ENCODE results near the gene SIK3.

Gene SIK3

GRCh38 chr11:117099696-117100095 is 1.5 kb upstream of the SIK3 start:
- DNase-seq: peak; percentile 91
- no peak overlapping the region for H4K5ac ChIP-seq (ENCODE audit: low read length)
- no peak overlapping the region for H3K4me3 ChIP-seq (ENCODE audit: low read length)

DNA sequence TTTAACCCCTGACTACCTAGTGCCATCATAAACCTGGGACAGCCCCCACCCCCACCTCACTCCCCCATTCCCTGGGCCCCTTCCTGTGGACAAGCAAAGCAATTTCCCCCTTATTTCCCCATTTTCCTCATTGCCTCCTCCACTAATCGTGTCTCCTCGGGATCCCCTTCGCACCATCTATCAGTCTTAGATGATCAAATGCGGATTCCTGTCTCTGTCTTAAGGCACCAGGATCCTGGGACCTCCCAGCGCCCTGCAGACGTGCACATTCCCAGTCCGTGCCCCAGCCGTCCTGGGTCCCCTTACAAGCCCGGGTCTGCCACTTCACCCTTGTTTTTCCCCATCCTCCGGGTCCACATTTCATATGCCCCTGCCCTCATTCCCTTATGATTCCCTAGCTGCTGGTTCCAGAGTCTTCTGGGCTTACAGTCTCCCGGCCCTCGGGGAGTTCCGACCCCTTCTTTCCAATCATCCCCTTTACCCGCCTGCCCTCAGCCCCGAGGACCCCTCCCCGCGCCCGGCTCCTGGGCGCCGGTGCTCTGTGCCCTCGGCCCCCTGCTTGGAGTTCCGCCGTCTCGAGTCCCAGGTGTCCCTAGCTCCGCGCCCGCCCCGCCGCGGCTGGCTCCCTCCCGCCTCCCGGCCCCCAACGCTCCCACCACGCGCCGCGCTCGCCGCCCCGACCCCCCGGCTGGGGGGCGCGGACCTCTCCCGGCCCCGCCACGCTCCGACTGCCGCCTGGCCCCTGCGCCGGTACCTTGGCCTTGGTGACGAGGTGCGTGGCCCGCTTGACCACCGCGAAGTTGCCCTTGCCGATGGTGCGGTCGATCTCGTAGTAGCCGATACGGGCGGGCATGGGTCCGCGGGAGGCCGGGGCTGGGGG is 599 bp downstream of the SIK3 start:
- Histone ChIP-seq H3K4me3 (ENCODE audit: low read length) (peak overlapping the region; percentile 86), H2BK5ac (ENCODE audit: low read length) (peak overlapping the region; percentile 64), H2BK120ac (ENCODE audit: low read depth, low read length) (peak overlapping the region; percentile 30), H3K23ac (ENCODE audit: low read length) (peak overlapping the region; percentile 34), H3K56ac (ENCODE audit: low read length) (peak overlapping the region; percentile 98), H3K79me1 (ENCODE audit: low read length) (peaks cover 10% of the 10 kb centered on the region), H2AK5ac (ENCODE audit: low read length) (no peak overlapping the region), H3K79me2 (ENCODE audit: control insufficient read depth, insufficient read depth, low read length) (peaks cover 41% of the 10 kb centered on the region), H3K36me3 (ENCODE audit: control insufficient read depth, insufficient read depth, low read length) (no peaks in the 10 kb centered on the region), H4K8ac (ENCODE audit: low read depth, low read length) (no peak overlapping the region), H3K27ac (ENCODE audit: low read depth, low read length) (peak overlapping the region; percentile 88), H3K18ac (ENCODE audit: low read length) (peak overlapping the region; percentile 94), H3K9ac (ENCODE audit: low read length) (peak overlapping the region; percentile 88), H3K4me1 (ENCODE audit: control insufficient read depth, low read depth, low read length) (peaks cover 12% of the 10 kb centered on the region), H3K27me3 (ENCODE audit: insufficient read depth, low read length, poor library complexity) (no peaks in the 10 kb centered on the region), H2BK15ac (replicated peaks; ENCODE audit: low read depth) (peak overlapping the region; percentile 4), H3K4me2 (ENCODE audit: low read length) (peak overlapping the region; percentile 58), H3K4ac (ENCODE audit: low read depth, low read length) (peak overlapping the region; percentile 75), H4K5ac (ENCODE audit: low read length) (no peak overlapping the region)
- DNase-seq: peak; percentile 61
- WGBS (ENCODE audit: extremely low coverage, insufficient coverage, low lambda C conversion rate): no CpG with 5 or more reads among the region's 65 CpGs

More at GRCh38 chr11:117099696-117100095, 1.5 kb upstream of the SIK3 start:
- H3K18ac ChIP-seq (ENCODE audit: low read length): no peak overlapping the region
- no peak overlapping the region for H3K4ac ChIP-seq (ENCODE audit: low read depth, low read length)
- H3K79me2 ChIP-seq (ENCODE audit: control insufficient read depth, insufficient read depth, low read length): peaks cover 26% of the 10 kb centered on the region
- WGBS (ENCODE audit: extremely low coverage, insufficient coverage, low lambda C conversion rate): no CpG with 5 or more reads among the region's 2 CpGs
- H3K4me2 ChIP-seq (ENCODE audit: low read length): no peak overlapping the region
- no peak overlapping the region for H3K23ac ChIP-seq (ENCODE audit: low read length)
- H3K4me1 ChIP-seq (ENCODE audit: control insufficient read depth, low read depth, low read length): peaks cover 12% of the 10 kb centered on the region
- no peak overlapping the region for H2AK5ac ChIP-seq (ENCODE audit: low read length)
- no peaks in the 10 kb centered on the region for H3K36me3 ChIP-seq (ENCODE audit: control insufficient read depth, insufficient read depth, low read length)
- H3K79me1 ChIP-seq (ENCODE audit: low read length): peaks cover 7% of the 10 kb centered on the region
- no peak overlapping the region for H2BK120ac ChIP-seq (ENCODE audit: low read depth, low read length)
- H3K27me3 ChIP-seq (ENCODE audit: insufficient read depth, low read length, poor library complexity): no peaks in the 10 kb centered on the region
- no peak overlapping the region for H2BK15ac ChIP-seq (replicated peaks; ENCODE audit: low read depth)
- H4K8ac ChIP-seq (ENCODE audit: low read depth, low read length): no peak overlapping the region
- H2BK5ac ChIP-seq (ENCODE audit: low read length): no peak overlapping the region
- H3K56ac ChIP-seq (ENCODE audit: low read length): no peak overlapping the region
- H3K9ac ChIP-seq (ENCODE audit: low read length): no peak overlapping the region
- H3K27ac ChIP-seq (ENCODE audit: low read depth, low read length): no peak overlapping the region

GRCh38 chr11:117097014-117097388 is 1.2 kb downstream of the SIK3 start:
- peaks cover 45% of the 10 kb centered on the region for H3K79me2 ChIP-seq (ENCODE audit: control insufficient read depth, insufficient read depth, low read length)
- H3K79me1 ChIP-seq (ENCODE audit: low read length): peaks cover 12% of the 10 kb centered on the region
- H4K5ac ChIP-seq (ENCODE audit: low read length): no peak overlapping the region
- H3K4me1 ChIP-seq (ENCODE audit: control insufficient read depth, low read depth, low read length): peaks cover 12% of the 10 kb centered on the region
- no peak overlapping the region for H4K8ac ChIP-seq (ENCODE audit: low read depth, low read length)
- H2BK5ac ChIP-seq (ENCODE audit: low read length): no peak overlapping the region
- H3K27me3 ChIP-seq (ENCODE audit: insufficient read depth, low read length, poor library complexity): no peaks in the 10 kb centered on the region
- H3K4me2 ChIP-seq (ENCODE audit: low read length): peak overlapping the region; percentile 58
- H3K56ac ChIP-seq (ENCODE audit: low read length): peak overlapping the region; percentile 98
- H2BK120ac ChIP-seq (ENCODE audit: low read depth, low read length): no peak overlapping the region
- no peak overlapping the region for H3K4ac ChIP-seq (ENCODE audit: low read depth, low read length)
- H3K36me3 ChIP-seq (ENCODE audit: control insufficient read depth, insufficient read depth, low read length): no peaks in the 10 kb centered on the region
- WGBS (ENCODE audit: extremely low coverage, insufficient coverage, low lambda C conversion rate): no CpG with 5 or more reads among the region's 6 CpGs
- no peak overlapping the region for H3K27ac ChIP-seq (ENCODE audit: low read depth, low read length)
- H2AK5ac ChIP-seq (ENCODE audit: low read length): no peak overlapping the region
- H2BK15ac ChIP-seq (replicated peaks; ENCODE audit: low read depth): no peak overlapping the region
- H3K9ac ChIP-seq (ENCODE audit: low read length): peak overlapping the region; percentile 88
- DNase-seq: no peak
- H3K4me3 ChIP-seq (ENCODE audit: low read length): peak overlapping the region; percentile 86
- H3K23ac ChIP-seq (ENCODE audit: low read length): no peak overlapping the region
- H3K18ac ChIP-seq (ENCODE audit: low read length): no peak overlapping the region

DNA sequence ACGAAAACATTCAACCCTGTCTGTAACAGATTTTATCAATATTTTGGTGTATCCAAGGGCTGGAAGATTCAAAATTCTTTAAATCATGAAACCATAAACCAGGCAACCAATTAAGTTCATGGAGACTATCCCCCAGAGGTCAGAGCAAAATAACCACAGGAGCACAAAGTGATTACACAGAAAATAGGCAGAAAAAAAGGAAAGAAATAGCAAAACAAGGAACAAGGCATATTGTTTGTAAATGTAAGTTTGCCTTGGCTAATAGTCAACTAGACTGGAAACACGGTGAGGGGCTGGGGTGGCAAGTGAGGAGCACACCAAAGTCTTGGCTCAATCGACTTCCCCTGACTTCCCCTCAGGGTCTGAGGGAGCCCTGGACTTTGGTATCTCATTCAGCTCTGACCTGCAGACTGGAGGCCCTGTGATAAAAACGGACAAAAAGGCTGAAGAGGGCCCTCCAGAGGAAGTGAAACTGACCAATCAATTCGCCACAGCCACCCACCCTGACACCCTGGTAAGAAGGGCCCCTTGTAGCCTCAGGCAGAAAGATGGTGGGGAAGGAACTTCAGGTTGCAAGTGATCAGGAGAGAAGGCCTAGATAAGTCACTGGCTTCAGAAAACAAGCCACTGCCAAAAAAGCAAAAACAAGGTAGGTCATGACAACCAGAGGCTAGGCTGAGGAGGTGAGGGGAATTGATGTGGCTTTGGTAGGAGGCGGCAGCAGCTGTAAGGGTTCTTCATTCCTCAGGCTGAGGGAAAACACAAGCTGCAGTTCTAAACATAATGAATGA is 1.8 kb downstream of the SIK3 start:
- no CpG with 5 or more reads among the region's 6 CpGs for WGBS (ENCODE audit: extremely low coverage, insufficient coverage, low lambda C conversion rate)
- no peak overlapping the region for H3K27ac ChIP-seq (ENCODE audit: low read depth, low read length)

DNA sequence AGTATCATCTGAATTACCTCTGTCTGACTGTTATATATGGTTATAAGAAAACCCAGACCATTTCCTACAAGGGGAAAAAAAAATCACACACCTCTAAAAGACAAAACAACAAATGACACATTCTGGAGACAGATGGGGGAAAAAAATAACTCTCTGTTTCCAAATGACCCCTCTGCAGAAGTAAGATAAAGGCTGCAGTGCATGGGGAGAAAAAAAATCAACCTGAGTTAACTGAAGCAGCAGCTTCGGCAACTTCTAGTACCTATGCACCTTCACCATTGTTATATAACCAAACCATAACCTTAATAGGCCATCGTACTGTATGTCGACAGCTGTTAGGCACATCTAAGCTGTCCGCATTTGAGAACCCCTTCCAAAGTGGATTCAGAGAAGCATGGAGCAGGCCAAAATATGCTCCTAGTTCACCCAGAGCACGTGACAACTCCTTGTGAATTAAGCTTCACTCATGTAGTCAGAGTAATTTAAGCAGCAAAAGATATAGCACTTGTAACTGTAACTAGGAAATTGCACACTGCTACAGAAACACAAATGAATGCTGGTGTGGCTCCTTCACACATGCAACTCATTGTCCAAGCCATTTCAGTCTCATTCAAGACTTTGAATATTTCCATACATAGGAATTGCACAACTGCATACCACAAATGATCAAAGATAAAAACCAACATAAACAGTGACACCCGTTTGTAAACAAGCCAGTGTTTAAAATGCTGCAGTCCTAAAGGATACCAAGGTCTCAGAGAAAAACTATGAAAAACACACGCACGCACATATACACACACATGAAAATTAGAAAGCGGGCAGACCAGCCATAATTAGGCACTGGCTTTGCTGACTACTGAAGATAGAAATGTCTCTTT is 2.7 kb downstream of the SIK3 start:
- Histone ChIP-seq H3K56ac (ENCODE audit: low read length) (peak overlapping the region; percentile 53), H3K4me2 (ENCODE audit: low read length) (no peak overlapping the region), H3K36me3 (ENCODE audit: control insufficient read depth, insufficient read depth, low read length) (no peaks in the 10 kb centered on the region), H3K18ac (ENCODE audit: low read length) (no peak overlapping the region), H3K27me3 (ENCODE audit: insufficient read depth, low read length, poor library complexity) (no peaks in the 10 kb centered on the region), H3K79me2 (ENCODE audit: control insufficient read depth, insufficient read depth, low read length) (peaks cover 54% of the 10 kb centered on the region), H3K79me1 (ENCODE audit: low read length) (peaks cover 16% of the 10 kb centered on the region), H2BK5ac (ENCODE audit: low read length) (no peak overlapping the region), H3K4me3 (ENCODE audit: low read length) (no peak overlapping the region), H3K4ac (ENCODE audit: low read depth, low read length) (no peak overlapping the region), H2BK120ac (ENCODE audit: low read depth, low read length) (no peak overlapping the region), H3K4me1 (ENCODE audit: control insufficient read depth, low read depth, low read length) (peaks cover 12% of the 10 kb centered on the region), H3K9ac (ENCODE audit: low read length) (no peak overlapping the region), H4K8ac (ENCODE audit: low read depth, low read length) (no peak overlapping the region), H2BK15ac (replicated peaks; ENCODE audit: low read depth) (no peak overlapping the region), H4K5ac (ENCODE audit: low read length) (no peak overlapping the region), H3K23ac (ENCODE audit: low read length) (no peak overlapping the region), H3K27ac (ENCODE audit: low read depth, low read length) (no peak overlapping the region), H2AK5ac (ENCODE audit: low read length) (no peak overlapping the region)
- DNase-seq: peak; percentile 34
- no CpG with 5 or more reads among the region's 9 CpGs for WGBS (ENCODE audit: extremely low coverage, insufficient coverage, low lambda C conversion rate)

More for the DNA sequence above, 1.8 kb downstream of the SIK3 start:
- Histone ChIP-seq H3K18ac (ENCODE audit: low read length) (no peak overlapping the region), H3K27me3 (ENCODE audit: insufficient read depth, low read length, poor library complexity) (no peaks in the 10 kb centered on the region), H3K4ac (ENCODE audit: low read depth, low read length) (no peak overlapping the region), H3K56ac (ENCODE audit: low read length) (no peak overlapping the region), H4K8ac (ENCODE audit: low read depth, low read length) (no peak overlapping the region), H3K4me3 (ENCODE audit: low read length) (no peak overlapping the region), H3K4me1 (ENCODE audit: control insufficient read depth, low read depth, low read length) (peaks cover 12% of the 10 kb centered on the region), H4K5ac (ENCODE audit: low read length) (no peak overlapping the region), H2BK15ac (replicated peaks; ENCODE audit: low read depth) (no peak overlapping the region), H3K4me2 (ENCODE audit: low read length) (peak overlapping the region; percentile 2), H3K36me3 (ENCODE audit: control insufficient read depth, insufficient read depth, low read length) (no peaks in the 10 kb centered on the region), H3K79me2 (ENCODE audit: control insufficient read depth, insufficient read depth, low read length) (peaks cover 50% of the 10 kb centered on the region), H3K79me1 (ENCODE audit: low read length) (peaks cover 13% of the 10 kb centered on the region), H2AK5ac (ENCODE audit: low read length) (no peak overlapping the region), H3K9ac (ENCODE audit: low read length) (peak overlapping the region; percentile 88), H3K23ac (ENCODE audit: low read length) (no peak overlapping the region), H2BK5ac (ENCODE audit: low read length) (no peak overlapping the region), H2BK120ac (ENCODE audit: low read depth, low read length) (no peak overlapping the region)
- DNase-seq: peak; percentile 90

All from mesendoderm (in vitro differentiated cells).